Osteocyte (in vitro differentiated cells): Measurements from ENCODE around the gene SGMS1. TPM values are rescaled to one million over a fixed set of nuclear protein-coding genes. Genes with fewer than 3 reads are reported as not detected.

ENCODE experiments used
- DNase-seq: peaks from one replicate; pipeline ENCODE4 v3.0.0; 2021; ENCODE audit warnings: mixed read lengths; ENCODE audit not compliant: unreplicated experiment; ENCODE audit errors: extremely low spot score
- H3K27ac Mint-ChIP-seq: one replicate; pipeline ENCODE4 v1.8.0; 2021; ENCODE audit warnings: mild to moderate bottlenecking, mixed read lengths; ENCODE audit not compliant: unreplicated experiment
- H3K27me3 Mint-ChIP-seq: one replicate; pipeline ENCODE4 v1.8.0; 2021; ENCODE audit warnings: mixed read lengths; ENCODE audit not compliant: unreplicated experiment
- H3K36me3 Mint-ChIP-seq: one replicate; pipeline ENCODE4 v1.8.0; 2021; ENCODE audit warnings: mixed read lengths; ENCODE audit not compliant: unreplicated experiment
- H3K4me1 Mint-ChIP-seq: one replicate; pipeline ENCODE4 v1.8.0; 2021; ENCODE audit warnings: mixed read lengths; ENCODE audit not compliant: unreplicated experiment
- H3K4me3 Mint-ChIP-seq: one replicate; pipeline ENCODE4 v1.8.0; 2021; ENCODE audit warnings: mild to moderate bottlenecking, moderate library complexity, mixed read lengths; ENCODE audit not compliant: unreplicated experiment
- H3K9me3 Mint-ChIP-seq: one replicate; pipeline ENCODE4 v1.8.0; 2021; ENCODE audit warnings: mixed read lengths; ENCODE audit not compliant: unreplicated experiment
- total RNA-seq: library from RNA; stranded (reverse); gene quantifications from 2 replicates; pipeline ENCODE4 v1.2.1, GENCODE V29; 2021
- TF ChIP-seq, protein P1 (sequence below): fragments of 200-600 bp; sonication (generic); IDR thresholded peaks from 2 replicates; pipeline ENCODE4 v1.5.0; 2021; ENCODE audit warnings: antibody characterized with exemption, mild to moderate bottlenecking, moderate library complexity

SGMS1 gene
- total RNA-seq, 1 donor from 2014 or later, result 21.0 TPM

- no peaks in the 10 kb centered on the region for H3K27me3 Mint-ChIP-seq
- H3K9me3 Mint-ChIP-seq, result no peaks in the 10 kb centered on the region
Observed at GRCh38 chr10:50403074-50403473, 220.7 kb downstream of the SGMS1 start.

DNA sequence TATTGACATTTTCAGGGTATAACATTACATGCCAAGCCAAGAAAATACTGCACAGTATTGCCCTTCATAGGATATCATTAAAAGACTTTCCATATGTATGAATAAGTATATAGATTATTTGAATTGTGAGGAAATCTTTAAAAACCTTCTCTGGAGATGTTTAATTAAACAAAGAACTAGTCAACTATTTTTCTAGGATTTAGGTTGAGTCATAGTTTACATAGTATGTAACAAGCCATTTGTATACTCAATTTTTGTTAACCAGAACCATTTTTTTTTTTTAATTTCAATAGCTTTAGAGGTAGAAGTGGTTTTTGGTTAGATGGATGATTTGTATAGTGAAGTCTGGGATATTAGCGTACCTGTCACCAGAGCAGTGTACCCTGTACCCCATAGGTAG lies 221.3 kb downstream of the SGMS1 start:
- Mint-ChIP-seq H3K4me3 (no peak overlapping the region), H3K9me3 (no peaks in the 10 kb centered on the region), H3K4me1 (peaks cover 18% of the 10 kb centered on the region), H3K27me3 (no peaks in the 10 kb centered on the region), H3K27ac (no peak overlapping the region), H3K36me3 (no peaks in the 10 kb centered on the region)
- TF ChIP-seq, protein P1, sequence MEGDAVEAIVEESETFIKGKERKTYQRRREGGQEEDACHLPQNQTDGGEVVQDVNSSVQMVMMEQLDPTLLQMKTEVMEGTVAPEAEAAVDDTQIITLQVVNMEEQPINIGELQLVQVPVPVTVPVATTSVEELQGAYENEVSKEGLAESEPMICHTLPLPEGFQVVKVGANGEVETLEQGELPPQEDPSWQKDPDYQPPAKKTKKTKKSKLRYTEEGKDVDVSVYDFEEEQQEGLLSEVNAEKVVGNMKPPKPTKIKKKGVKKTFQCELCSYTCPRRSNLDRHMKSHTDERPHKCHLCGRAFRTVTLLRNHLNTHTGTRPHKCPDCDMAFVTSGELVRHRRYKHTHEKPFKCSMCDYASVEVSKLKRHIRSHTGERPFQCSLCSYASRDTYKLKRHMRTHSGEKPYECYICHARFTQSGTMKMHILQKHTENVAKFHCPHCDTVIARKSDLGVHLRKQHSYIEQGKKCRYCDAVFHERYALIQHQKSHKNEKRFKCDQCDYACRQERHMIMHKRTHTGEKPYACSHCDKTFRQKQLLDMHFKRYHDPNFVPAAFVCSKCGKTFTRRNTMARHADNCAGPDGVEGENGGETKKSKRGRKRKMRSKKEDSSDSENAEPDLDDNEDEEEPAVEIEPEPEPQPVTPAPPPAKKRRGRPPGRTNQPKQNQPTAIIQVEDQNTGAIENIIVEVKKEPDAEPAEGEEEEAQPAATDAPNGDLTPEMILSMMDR, result no peak
- no peak for DNase-seq

More at GRCh38 chr10:50403074-50403473, 220.7 kb downstream of the SGMS1 start:
- Mint-ChIP-seq H3K36me3 (no peaks in the 10 kb centered on the region), H3K4me3 (no peak overlapping the region), H3K27ac (no peak overlapping the region), H3K4me1 (peaks cover 17% of the 10 kb centered on the region)
- TF ChIP-seq, protein P1, result no peak
- no peak for DNase-seq

- DNase-seq, result no peak
- TF ChIP-seq, protein P1, result no peak
- Mint-ChIP-seq H3K27me3 (no peaks in the 10 kb centered on the region), H3K36me3 (no peaks in the 10 kb centered on the region), H3K9me3 (no peaks in the 10 kb centered on the region), H3K4me3 (no peak overlapping the region), H3K4me1 (peaks cover 27% of the 10 kb centered on the region), H3K27ac (no peak overlapping the region)
Observed at GRCh38 chr10:50400694-50401093, 223.1 kb downstream of the SGMS1 start.

DNA sequence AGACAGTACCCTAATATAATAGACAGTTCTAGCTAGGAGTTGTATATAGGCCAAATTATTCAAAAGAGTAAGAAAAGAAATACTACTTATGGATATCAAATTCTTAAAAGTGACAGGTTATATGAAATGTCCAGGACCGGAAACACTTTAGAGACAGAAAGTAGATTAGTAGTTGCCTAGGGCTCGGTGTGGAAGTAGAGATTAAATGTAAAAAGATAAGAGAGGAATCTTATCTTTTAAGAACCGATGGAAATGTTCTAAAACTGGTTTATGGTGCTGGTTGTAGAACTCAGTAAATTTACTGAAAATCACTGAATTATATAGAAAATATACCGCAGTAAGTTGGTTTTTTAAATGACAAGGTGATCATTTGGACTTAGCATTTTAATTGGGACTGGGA lies 224.9 kb downstream of the SGMS1 start:
- TF ChIP-seq, protein P1, result no peak
- Mint-ChIP-seq H3K27ac (no peak overlapping the region), H3K4me1 (peaks cover 18% of the 10 kb centered on the region), H3K36me3 (no peaks in the 10 kb centered on the region), H3K4me3 (no peak overlapping the region), H3K9me3 (no peaks in the 10 kb centered on the region), H3K27me3 (no peaks in the 10 kb centered on the region)
- no peak for DNase-seq

- Mint-ChIP-seq H3K4me1 (peaks cover 17% of the 10 kb centered on the region), H3K9me3 (no peaks in the 10 kb centered on the region)
Observed at GRCh38 chr10:50398381-50398780, 225.4 kb downstream of the SGMS1 start.

More at GRCh38 chr10:50398381-50398780, 225.4 kb downstream of the SGMS1 start:
- DNase-seq, result no peak
- no peaks in the 10 kb centered on the region for H3K27me3 Mint-ChIP-seq
- H3K27ac Mint-ChIP-seq, result no peak overlapping the region
- H3K36me3 Mint-ChIP-seq, result no peaks in the 10 kb centered on the region
- no peak overlapping the region for H3K4me3 Mint-ChIP-seq
- TF ChIP-seq, protein P1, result no peak
